Measurements from ENCODE around the gene OR2T34. TPM values are rescaled to one million over a fixed set of nuclear protein-coding genes. Genes with fewer than 3 reads are reported as not detected.
"Not testable (repeated sequence)": the region's sequence is repeated elsewhere in the genome, so short reads cannot be mapped to it uniquely, and the experiment has no call there.

Gene OR2T34
- total RNA-seq, 1 donor from 2014 or later: not detected

DNA sequence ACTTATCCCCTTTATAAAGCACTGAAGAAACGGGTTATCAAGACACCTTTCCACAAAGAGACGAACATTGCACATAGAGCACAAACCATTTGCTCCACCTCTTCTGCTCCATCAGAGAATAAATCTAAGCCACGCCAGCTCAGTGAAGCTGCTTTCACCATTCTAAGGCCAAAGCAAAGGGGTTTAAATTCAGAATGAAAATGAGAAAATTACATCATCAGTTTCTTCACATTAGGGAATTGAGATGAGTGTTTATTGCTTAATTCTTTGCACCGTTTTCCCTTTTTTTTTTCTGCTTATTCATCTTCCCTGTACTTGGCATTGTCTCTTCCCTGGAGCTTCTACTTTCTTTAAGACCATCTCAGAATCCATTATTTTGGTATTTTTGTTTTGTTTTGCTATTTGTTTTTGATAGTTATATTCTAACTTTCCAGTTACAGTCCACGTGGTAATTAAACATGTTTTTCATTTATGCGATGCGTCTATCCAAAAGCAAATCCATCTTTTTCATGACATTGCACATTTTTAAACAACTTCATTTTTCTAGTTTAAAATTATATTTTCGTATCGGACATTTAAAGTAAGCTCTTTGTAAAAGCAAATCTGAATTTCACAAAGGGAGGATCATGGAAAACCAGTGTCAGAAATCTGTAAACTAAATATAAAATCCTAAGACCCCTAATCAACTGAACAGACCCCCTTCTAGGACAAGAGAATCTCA lies 1.9 kb upstream of the OR2T34 start:
- Mint-ChIP-seq H3K27me3 (no peaks in the 10 kb centered on the region), H3K9me3 (ENCODE audit: low read depth) (peaks cover 45% of the 10 kb centered on the region), H3K4me3 (ENCODE audit: low read depth) (no peak overlapping the region), H3K4me1 (ENCODE audit: low read depth) (no peaks in the 10 kb centered on the region), H3K36me3 (ENCODE audit: insufficient read depth) (peaks cover 4% of the 10 kb centered on the region), H3K27ac (no peak overlapping the region)
- no peak for DNase-seq (ENCODE audit: low spot score, unreplicated experiment)
- TF ChIP-seq, protein P1, sequence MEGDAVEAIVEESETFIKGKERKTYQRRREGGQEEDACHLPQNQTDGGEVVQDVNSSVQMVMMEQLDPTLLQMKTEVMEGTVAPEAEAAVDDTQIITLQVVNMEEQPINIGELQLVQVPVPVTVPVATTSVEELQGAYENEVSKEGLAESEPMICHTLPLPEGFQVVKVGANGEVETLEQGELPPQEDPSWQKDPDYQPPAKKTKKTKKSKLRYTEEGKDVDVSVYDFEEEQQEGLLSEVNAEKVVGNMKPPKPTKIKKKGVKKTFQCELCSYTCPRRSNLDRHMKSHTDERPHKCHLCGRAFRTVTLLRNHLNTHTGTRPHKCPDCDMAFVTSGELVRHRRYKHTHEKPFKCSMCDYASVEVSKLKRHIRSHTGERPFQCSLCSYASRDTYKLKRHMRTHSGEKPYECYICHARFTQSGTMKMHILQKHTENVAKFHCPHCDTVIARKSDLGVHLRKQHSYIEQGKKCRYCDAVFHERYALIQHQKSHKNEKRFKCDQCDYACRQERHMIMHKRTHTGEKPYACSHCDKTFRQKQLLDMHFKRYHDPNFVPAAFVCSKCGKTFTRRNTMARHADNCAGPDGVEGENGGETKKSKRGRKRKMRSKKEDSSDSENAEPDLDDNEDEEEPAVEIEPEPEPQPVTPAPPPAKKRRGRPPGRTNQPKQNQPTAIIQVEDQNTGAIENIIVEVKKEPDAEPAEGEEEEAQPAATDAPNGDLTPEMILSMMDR (IDR thresholded peaks at IDR 0.05; ENCODE audit: unreplicated experiment): no peak

DNA sequence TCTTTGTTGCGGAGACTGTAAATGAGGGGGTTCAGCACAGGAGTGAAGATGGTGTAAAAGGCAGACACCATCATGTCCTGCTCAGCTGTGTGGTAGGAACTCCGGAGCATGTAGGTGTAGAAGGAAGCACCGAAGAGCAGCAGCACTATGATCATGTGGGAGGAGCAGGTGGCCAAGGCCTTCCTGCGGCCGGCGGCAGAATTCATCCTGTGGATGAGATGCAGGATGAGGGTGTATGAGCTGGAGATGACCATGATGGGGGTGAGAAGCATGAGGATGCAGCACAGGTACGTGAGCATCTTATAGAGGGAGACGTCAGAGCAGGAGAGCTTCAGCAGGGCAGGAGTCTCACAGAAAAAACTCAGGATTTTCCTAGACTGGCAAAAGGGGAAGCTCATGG lies 701 bp downstream of the OR2T34 start:
- peaks cover 33% of the 10 kb centered on the region for H3K9me3 Mint-ChIP-seq (ENCODE audit: low read depth)
- H3K27ac Mint-ChIP-seq; H3K36me3 Mint-ChIP-seq (ENCODE audit: insufficient read depth); H3K27me3 Mint-ChIP-seq; H3K4me1 Mint-ChIP-seq (ENCODE audit: low read depth); DNase-seq (ENCODE audit: low spot score, unreplicated experiment); H3K4me3 Mint-ChIP-seq (ENCODE audit: low read depth): not testable (repeated sequence)

DNA sequence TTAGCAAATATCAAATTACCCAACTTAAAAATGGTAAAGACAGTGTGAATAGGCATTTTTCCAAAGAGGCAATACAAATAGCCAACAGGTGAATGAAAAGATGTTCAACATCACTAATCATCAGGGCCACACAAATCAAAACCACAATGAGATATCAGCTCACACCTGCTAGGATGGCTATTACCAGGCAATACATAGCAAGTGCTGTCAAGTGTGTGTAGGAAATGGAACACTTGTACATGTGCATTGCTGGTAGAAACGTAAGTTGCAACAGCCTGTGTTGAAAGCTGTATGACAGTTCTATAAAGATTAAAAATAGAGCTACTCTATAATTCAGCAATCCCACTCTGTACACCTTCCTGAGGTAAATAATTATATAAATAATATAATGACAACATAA lies 2.5 kb downstream of the OR2T34 start:
- H3K27me3 Mint-ChIP-seq; H3K36me3 Mint-ChIP-seq (ENCODE audit: insufficient read depth); H3K27ac Mint-ChIP-seq; H3K4me1 Mint-ChIP-seq (ENCODE audit: low read depth); H3K4me3 Mint-ChIP-seq (ENCODE audit: low read depth); DNase-seq (ENCODE audit: low spot score, unreplicated experiment): not testable (repeated sequence)
- H3K9me3 Mint-ChIP-seq (ENCODE audit: low read depth): peaks cover 31% of the 10 kb centered on the region

DNA sequence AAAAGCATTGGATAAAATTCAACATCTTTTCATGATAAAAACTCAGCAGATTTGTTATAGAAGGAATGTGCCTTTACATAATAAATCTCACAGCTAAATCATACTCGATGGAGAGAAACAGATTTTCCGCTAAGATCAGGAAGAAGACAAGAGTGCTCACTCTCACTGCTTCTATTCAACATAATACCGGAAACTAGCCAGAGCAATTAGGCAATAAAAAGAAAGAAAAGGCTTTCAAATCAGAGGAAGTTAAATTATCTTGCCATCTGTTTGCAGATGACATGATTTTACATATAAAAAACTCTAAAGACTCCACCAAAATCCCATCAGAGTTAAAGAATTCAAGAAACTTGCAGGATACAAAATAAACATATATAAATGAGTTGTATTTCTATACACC lies 3.7 kb downstream of the OR2T34 start:
- not testable (repeated sequence) for H3K27ac Mint-ChIP-seq; H3K4me3 Mint-ChIP-seq (ENCODE audit: low read depth); H3K4me1 Mint-ChIP-seq (ENCODE audit: low read depth); DNase-seq (ENCODE audit: low spot score, unreplicated experiment); H3K36me3 Mint-ChIP-seq (ENCODE audit: insufficient read depth); H3K27me3 Mint-ChIP-seq
- peaks cover 22% of the 10 kb centered on the region for H3K9me3 Mint-ChIP-seq (ENCODE audit: low read depth)

DNA sequence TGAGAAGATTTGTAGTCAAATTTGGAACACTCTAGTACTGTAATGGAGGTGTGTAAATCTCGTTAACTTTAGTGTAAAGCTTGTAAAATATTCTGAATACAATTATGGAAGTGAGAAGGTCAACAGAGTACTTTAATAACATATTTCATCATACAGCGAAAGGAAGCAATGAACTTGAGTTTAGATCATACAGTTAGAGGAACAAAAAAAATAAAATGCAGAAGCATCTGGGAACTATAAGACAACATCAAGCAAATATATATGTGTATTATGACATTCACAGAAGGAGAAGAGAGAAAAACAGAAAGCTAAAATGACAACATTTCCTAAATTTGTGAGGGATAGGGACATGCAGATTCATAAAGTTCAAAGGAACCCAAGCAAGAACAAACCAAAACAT lies 5.5 kb downstream of the OR2T34 start:
- not testable (repeated sequence) for H3K4me1 Mint-ChIP-seq (ENCODE audit: low read depth); H3K36me3 Mint-ChIP-seq (ENCODE audit: insufficient read depth); H3K4me3 Mint-ChIP-seq (ENCODE audit: low read depth); H3K27ac Mint-ChIP-seq; DNase-seq (ENCODE audit: low spot score, unreplicated experiment); H3K27me3 Mint-ChIP-seq
- peaks cover 23% of the 10 kb centered on the region for H3K9me3 Mint-ChIP-seq (ENCODE audit: low read depth)

DNA sequence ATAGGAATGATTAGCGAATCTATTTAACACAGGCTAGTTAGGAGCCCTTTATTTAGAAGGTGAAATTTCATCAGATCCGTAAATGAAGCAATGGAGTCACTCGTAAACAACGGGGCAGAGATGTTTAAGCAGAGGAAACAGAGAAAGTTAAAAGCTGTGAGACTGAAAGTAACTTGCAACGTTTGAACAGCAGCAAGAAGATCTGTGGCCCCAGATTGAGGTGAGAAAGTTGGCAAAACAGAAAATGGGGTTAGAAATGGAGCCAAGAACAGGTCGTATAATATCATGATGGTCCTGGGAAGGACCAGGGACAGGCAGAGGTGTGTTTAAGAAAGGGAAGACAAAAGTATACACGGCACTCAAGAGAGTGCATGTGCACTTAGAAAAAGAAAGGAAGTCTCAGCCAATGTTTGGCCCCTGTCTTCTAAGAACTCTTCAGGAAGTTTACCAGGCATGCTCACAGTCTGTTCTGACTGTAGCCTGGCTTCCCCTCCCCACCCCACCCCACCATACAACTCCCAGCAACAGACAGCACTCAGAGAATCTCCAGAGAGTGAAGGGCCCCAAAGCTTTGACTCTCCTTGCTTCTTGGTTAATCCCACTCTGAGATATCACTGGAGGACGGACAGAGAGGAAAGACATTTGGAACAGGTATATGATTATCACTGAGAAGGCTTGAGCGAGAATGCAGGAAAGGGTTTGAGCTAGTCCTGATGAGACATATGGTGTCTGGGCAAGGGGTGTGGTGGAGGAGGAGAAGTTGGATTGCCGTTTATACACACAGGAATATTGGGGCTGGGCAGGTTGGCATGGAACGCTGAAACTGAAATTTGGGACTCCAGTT lies 8.8 kb downstream of the OR2T34 start:
- not testable (repeated sequence) for H3K27me3 Mint-ChIP-seq; DNase-seq (ENCODE audit: low spot score, unreplicated experiment); H3K4me3 Mint-ChIP-seq (ENCODE audit: low read depth); H3K27ac Mint-ChIP-seq; H3K36me3 Mint-ChIP-seq (ENCODE audit: insufficient read depth); H3K4me1 Mint-ChIP-seq (ENCODE audit: low read depth)
- H3K9me3 Mint-ChIP-seq (ENCODE audit: low read depth): peaks cover 19% of the 10 kb centered on the region

DNA sequence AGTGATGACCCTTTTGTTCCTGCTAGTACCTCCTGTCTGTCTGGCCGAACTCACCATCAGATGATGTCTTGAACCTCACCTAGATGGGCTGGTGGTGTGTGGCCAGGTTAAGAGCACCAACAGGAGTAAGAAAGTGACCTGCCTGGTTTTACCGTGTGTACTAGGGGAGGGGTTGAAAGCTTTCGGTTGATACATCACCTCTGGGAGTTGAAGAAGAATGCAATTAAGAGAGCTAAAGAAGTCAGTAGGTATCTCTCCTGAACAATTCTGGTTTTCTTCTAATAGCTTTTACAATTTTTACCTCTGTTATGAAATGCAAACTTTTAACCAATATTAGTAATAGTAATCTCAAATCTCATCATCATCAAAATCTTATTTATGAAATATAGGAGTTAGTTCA lies 11.9 kb downstream of the OR2T34 start, which contains the start of gene OR2T29:
Gene OR2T29, minus strand, starts transcription at position 101 of the 400 bp plus-strand sequence. CDS start 3,281 bp downstream, outside the sequence.
- not testable (repeated sequence) for DNase-seq (ENCODE audit: low spot score, unreplicated experiment); H3K27ac Mint-ChIP-seq; H3K4me1 Mint-ChIP-seq (ENCODE audit: low read depth); H3K4me3 Mint-ChIP-seq (ENCODE audit: low read depth); H3K27me3 Mint-ChIP-seq; H3K9me3 Mint-ChIP-seq (ENCODE audit: low read depth); H3K36me3 Mint-ChIP-seq (ENCODE audit: insufficient read depth)

DNA sequence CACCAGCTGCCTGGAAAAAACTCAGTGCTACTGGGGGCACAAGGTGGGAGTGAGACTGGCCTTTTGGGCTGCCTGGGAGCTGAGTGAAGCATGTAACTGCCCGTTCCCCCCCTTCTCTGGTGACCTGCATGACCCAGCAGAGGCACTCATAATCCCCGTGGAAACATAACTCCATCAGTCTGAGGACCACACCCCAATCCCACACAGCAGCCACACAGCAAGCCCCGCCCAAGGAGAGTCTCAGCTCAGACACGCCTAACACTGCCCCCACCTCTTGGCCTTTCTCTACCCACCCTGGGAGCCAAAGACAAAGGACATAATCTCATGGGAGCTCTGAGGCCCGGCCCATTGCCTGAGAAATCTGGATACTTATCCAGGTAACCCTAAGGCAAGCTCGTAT lies 23.5 kb downstream of the OR2T34 start:
- not testable (repeated sequence) for H3K27ac Mint-ChIP-seq; H3K4me1 Mint-ChIP-seq (ENCODE audit: low read depth); H3K9me3 Mint-ChIP-seq (ENCODE audit: low read depth); H3K27me3 Mint-ChIP-seq; DNase-seq (ENCODE audit: low spot score, unreplicated experiment); H3K36me3 Mint-ChIP-seq (ENCODE audit: insufficient read depth); H3K4me3 Mint-ChIP-seq (ENCODE audit: low read depth)

DNA sequence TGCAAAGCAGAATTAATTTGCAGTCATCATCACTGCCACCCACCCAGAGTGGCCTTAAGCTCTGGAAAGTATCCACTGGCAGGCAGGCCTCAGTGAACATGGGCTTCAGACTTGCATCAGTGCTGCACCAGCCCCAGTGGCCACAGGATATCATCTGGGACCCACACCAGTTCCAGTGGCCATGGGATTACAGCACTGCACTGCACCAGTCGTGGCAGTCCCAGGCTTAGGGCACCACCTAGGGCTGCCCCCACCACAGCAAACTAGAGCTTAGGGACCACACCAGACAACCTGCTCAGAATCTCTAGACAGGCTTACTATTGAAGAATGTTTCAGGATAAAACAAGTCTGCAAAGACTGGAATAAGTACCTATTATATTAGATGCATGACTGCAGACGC lies 27.2 kb downstream of the OR2T34 start:
- not testable (repeated sequence) for H3K36me3 Mint-ChIP-seq (ENCODE audit: insufficient read depth); H3K4me1 Mint-ChIP-seq (ENCODE audit: low read depth); H3K9me3 Mint-ChIP-seq (ENCODE audit: low read depth); H3K27me3 Mint-ChIP-seq; DNase-seq (ENCODE audit: low spot score, unreplicated experiment); H3K4me3 Mint-ChIP-seq (ENCODE audit: low read depth); H3K27ac Mint-ChIP-seq

DNA sequence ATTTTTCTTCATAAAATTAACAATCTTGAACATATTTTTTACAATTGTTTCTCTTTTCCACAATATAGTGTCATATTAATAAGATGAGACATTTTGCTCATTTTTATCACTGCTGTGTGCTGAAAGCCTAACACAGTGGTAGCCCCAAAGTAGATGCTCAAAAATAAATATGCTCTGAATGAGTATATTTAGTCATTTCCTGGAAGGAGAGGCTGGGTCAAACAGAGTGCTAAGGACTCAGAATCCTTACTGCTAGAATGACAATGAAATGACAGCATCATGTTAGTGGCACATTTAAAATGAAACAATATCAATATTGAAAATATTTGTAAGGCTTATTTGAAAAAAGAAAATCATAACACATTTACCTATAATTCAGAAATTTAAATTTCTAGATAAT lies 37.1 kb downstream of the OR2T34 start:
- not testable (repeated sequence) for H3K27ac Mint-ChIP-seq; H3K4me1 Mint-ChIP-seq (ENCODE audit: low read depth); DNase-seq (ENCODE audit: low spot score, unreplicated experiment); H3K36me3 Mint-ChIP-seq (ENCODE audit: insufficient read depth); H3K4me3 Mint-ChIP-seq (ENCODE audit: low read depth); H3K9me3 Mint-ChIP-seq (ENCODE audit: low read depth); H3K27me3 Mint-ChIP-seq

Data from progenitor cell of endocrine pancreas (in vitro differentiated cells).